GM18868 (cell line): ENCODE measurements around the gene NR2C1.
"Not testable (repeated sequence)": the region's sequence is repeated elsewhere in the genome, so short reads cannot be mapped to it uniquely, and the experiment has no call there.

ENCODE experiments used
- ATAC-seq: cut with Tn5 transposase; IDR thresholded peaks from one replicate; pipeline ENCODE4 v1.9.1; 2021; ENCODE audit warnings: mild to moderate bottlenecking, moderate library complexity; ENCODE audit not compliant: unreplicated experiment

The NR2C1 gene

DNA sequence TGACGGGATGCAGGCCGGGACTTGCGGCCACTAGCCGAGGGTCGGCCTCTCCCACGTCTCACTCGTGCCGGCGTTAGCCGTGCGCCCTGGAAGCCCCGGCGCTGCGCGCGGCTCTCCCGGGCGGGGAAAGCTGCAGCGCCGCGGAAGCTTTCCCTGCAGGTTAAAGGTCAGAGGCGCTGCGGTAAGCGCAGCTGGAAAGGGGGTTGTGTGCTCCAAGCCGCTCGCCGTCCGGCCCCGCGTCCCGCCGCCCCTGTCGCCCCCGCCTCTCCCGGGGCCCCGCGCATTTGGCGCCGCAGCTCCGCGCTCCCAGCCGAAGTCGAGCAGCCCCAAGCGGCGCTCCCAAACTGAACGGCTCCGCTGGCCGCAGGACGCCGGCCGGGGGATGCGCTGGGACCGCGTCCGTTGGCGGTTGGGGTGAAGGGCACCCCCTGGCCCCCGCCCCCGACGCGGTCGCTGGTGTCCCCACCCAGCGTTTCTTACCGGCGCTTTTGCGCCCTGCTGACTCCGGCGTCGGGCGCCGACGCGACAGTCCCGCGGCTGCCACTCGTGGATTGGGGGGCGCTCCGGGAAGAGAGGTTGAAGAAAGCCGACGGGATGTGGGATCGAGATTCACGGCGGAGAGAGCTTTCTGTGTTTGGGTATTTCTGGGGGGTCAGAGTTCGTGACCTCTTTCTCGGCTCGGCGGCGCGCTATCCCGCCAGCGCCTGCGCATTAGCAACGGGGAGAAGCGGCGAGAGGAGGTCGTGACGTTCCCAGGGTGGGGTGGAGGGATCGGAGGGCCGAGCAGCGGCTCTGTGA lies at the start of gene NR2C1:
NR2C1 (minus strand) TSS at position 719 of the 798 bp plus-strand sequence. CDS start 6,234 bp downstream, outside the sequence.
- ATAC-seq = peak; percentile 92

DNA sequence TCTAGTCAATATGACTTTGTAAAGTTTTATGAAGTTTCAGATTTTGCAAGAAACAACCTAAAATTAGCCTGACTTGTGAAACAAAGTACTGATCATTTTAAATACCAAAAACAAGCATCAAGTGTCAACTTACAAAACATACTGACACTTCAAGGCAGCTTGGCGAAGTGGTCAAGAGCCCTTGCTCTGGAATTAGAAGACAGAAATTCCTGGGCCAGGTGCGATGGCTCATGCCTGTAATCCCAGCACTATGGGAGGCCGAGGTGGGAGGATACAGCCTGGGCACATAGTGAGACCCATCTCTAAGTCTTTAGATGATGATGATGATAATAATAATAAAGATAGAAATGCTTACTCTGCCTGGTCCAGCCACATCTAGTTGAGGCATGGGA lies 45.4 kb upstream of the NR2C1 start:
- no peak for ATAC-seq

DNA sequence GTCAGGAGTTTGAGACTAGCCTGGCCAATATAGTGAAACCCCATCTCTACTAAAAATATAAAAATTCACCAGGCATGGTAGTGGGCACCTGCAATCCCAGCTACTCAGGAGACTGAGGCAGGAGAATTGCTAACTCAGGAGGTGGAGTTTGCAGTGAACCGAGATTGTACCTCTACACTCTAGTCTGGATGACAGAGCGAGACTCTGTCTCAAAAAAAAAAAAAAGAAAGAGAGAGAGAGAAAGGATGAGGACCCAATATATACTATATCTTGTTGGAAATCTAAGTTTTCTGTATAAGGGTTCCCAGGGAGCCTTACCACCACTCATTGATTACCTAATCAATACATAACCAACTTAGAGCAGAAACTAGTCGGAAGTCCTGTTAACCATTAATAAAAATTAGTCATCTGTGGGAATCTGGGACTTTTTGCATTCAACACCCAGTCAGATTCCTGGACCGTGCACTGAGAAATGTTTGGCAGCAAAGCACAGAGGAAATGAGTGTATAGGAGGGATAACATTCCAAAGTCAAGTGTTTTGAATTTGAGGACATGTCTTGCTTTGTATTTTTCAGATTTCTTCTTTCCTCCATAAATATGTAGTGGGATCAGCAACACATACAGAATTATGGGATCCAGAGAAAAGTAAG lies 44.8 kb upstream of the NR2C1 start:
- ATAC-seq = no peak

DNA sequence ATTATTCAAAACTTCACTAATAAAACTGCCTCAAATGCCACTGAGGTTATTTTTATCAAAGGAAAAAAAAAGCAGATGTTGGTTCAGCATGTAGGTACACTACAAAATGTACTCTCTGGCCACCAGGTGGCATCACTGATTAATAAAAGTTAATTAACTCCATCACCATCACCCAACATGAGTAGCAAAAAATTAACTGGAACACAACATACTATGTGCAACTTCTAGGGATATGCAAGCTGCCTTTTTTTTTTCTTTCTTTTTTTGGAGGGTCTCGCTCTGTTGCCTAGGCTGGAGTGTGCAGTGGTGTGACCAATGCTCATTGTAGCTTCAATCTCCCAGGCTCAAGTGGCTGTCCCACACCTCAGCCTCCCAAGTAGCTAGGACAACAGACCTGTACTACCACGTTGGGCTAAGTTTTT lies 43.8 kb upstream of the NR2C1 start:
- peak; percentile 84 for ATAC-seq

DNA sequence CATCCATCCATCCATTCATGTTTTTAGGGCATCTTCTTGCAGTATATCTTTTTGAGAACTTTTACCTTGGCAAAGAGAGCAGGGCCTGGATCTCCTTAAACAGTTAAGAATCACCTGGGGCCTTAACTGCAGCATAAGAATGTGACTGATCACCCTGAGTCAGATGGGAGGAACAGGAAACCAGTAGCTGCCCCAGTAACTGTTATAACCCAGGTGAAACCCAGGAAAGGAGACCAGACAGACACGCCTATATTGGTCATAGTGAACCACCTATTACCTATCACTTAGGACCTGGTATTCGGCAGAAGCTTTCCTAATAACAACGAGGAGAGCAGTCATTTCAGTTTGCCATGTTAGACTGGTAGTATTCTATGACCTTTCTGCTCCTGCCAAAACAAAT lies 43.4 kb upstream of the NR2C1 start:
- peak; percentile 82 for ATAC-seq

DNA sequence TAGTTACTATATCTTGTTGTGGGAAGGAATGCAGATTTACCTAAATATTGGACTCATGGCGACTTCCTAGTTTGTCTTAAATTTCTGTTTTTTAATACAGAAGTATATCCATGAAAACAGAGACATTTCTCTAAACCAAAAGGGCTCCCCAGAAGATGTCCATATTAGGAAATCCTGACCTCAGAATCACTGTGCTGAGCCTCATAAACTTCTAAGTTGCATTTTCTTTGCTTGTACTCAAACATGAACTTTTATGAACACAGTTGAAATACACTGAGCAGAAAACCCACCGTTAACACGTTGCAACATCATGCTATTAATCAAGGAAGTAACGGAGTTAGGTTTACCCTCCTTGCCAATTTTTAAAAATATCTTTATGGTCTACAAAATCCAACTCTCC lies 42.9 kb upstream of the NR2C1 start:
- no peak for ATAC-seq

DNA sequence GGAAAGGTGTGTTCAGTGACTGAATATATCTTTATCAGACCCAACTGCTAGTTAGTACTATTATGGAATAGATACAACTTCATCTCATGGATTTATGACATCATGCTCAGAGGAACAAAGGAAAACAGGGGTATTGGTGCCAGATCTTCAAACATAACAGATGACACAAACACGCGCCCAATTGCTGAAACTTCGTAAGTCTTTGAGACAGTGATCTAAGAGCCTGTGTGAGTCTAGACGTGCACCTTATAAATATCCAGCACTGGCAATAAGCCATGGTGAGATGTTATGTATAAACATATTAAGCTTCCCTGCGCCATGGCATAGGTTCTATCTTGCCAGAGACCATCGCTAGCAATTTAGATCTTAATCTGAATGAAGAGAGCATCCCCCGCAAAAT lies 42.2 kb upstream of the NR2C1 start:
- ATAC-seq = no peak

DNA sequence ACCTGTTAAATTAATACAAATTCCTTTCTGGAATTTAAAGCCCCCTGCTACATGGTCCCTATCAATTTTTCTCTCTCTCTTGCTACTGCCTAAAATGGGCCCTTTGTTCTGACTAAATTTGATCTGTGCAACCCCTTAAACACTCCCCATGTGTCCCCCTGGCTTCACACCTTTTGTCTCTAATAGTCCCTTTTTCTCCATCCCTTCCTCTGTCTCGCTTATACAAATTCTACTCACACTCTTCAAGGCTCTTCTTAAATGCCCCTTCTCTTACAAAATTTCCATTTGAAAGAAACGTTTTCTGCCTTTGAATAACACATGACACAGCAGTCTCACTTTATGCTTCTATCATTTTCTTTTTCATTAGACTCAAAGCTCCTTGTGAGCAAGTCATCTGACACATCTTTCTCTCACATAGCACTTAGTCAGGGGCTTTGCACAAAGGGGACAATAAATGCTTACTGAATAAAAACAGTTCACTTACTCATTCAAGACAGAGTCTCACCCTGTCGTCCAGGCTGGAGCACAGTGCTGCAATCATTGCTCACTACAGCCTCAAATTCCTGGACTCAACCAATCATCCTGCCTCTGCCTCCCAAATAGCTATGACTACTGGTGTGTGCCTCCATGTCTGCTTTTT lies 41.5 kb upstream of the NR2C1 start:
- no peak for ATAC-seq

DNA sequence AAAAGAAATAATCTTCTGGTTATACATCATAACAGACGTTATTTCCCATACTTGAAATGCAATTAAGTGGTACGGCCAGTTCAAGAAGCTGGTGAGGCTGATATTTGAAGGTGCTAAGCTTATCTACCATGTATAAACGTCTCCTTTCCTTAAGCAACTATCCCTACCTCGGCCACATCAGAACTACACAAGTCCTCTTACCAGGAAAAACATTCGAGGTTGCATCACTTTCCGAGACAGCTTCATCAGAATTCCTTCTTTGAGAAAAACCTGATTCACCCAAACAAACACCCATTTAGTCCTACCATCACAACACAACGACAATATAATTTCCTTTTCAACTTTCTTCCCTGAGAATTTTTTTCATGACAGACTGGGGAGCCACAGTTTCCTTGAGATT lies 33.9 kb upstream of the NR2C1 start:
- no peak for ATAC-seq

DNA sequence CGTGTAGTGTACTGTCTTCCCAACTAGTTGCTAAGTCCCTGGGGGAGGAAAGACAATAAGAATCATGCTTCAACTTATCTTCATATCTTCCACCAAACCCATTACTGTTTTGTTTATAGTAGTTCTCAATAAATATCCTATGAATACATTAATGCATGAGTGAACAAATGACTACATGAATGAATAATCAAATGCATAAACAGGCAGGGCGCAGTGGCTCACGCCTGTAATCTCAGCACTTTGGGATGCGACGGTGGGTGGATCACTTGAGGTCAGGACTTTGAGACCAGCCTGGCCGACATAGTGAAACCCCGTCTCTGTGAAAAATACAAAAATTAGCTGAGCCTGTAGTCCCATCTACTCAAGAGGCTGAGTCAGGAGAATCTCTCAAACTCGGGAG lies 32.1 kb upstream of the NR2C1 start:
- no peak for ATAC-seq

DNA sequence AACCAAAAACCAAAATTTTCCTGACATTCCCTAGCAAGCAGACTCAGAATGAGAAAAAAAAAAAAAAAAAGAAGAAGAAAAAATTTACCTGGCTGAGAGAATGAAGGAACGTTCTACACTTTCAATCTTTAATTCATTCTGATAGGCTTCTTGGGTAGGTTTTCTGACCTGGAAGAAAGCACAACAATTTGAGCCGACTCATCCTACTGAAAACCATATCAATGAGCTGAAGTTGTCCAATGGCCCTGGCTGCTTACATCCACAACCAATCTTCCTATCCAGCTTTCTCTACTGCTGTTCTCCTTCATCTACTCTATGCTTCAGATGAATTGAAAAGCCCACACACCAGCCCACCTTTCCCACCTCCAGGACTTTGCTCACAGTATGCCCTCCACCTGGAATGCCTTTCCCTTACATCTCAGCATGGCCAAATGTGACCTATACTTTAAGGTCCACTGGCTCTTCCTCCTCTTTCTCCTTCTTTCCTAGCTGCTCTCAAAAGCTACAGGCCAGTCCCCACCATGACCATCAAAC lies 31.6 kb upstream of the NR2C1 start:
- no peak for ATAC-seq

DNA sequence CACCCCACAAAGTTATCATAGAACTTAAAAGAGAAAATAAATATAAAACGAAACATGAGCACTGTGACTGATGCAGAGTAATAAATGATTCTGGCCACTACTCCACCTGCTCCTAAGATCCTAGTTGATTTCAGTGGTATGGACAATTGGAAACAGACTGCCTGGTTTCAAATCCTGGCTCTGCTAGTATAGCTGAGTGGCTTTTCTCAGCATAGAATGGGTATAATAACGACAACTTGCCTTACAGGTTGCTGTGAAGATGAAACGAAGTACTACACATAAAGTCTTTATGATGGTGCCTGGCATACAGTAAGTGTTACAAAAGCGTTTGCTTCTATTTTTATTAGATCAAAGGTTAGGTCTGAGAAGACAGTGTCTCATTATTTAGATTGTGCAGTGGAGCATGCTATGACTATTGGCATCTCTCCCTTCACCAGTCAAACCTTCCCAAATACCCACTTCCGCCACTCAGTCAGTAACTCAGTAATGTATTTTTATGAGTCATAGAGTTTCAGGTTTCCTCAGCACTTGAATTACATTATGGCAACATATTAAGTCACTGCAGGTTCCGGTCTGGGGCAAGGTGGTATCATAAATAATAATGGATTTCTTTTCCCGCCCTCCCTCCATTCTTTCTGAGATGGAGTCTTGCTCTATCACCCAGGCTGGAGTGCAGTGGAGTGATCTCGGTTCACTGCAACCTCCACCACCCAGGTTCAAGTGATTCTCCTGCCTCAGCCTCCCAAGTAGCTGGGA lies 29.7 kb upstream of the NR2C1 start:
- ATAC-seq = peak; percentile 98

DNA sequence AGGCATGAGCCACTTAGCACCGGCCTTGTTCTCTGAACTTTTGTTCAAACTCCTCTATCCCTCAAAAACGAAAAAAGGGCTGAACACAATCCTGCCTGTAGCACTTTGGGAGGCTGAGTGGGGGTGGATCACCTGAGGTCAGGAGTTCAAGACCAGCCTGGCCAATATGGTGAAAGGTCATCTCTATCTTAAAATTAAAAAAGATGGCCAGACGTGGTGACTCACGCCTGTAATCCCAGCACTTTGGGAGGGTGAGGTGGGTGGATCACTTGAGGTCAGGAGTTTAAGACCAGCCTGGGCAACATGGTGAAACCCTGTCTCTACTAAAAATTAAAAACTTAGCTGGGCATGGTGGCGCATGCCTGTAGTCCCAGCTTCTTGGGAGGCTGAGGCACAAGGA lies 28.5 kb upstream of the NR2C1 start:
- ATAC-seq = not testable (repeated sequence)

DNA sequence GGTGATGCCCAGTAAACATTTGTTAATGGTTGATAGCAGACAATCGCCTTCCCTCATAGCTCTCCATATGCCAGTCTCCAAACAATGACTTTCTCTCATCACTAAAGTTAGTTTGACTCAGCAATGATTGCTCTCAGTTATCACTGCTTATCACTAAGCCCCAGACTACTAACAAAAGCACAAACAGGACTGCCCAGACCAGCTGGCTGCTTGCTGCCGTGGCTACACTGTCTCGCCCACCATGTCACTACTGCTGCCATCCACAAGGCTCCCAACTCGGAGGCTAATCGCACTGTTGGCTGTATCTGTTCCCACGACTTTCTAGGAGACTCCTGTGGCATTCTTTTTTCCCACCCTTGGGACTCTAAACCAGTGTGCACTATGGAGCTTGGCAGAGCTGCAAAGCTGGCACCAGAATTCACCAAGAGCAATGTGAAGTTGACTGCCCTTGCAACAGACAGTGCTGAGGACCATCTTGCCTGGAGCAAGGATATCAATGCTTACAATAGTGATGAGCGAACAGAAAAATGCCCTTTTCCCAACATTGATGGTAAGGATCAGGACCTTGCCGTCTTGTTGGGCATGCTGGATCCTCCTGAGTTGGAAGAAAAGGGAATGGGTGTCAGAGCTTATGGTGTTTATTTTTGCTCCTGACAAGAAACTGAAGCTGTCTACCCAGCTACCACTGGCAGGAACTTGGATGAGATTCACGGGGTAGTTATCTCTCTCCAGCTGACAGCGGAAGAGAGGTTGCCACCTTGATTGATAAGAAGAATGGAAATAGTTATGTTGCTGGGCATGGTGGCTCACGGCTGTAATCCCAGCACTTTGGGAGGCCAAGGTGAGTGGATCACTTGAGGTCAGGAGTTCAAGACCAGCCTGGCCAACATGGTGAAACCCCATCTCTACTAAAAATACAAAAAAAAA lies 27.1 kb upstream of the NR2C1 start:
- ATAC-seq = no peak

DNA sequence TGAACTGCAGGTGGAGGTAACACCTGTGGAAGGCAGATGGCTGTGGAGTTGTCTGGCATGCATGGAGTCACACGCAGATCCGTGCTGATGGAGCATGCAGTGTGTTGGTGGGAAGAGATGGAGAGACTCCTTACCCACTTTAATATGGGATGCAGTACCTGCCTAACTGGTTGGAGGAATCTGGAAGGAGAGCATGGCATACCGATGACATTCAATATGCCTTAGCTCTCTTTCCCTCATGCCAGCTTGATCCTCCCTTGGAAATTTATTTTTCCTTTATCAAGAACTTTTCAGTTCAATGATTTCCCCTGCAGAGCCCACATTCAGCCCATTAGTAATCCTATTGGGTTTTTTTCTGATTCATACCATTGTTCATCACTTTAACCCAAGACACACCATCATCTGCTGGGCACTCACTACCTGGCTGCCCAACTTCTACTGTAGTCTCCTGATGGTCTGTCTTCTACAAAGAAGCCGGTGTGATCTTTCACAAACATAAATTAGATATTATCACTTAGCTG lies 25.9 kb upstream of the NR2C1 start:
- no peak for ATAC-seq

DNA sequence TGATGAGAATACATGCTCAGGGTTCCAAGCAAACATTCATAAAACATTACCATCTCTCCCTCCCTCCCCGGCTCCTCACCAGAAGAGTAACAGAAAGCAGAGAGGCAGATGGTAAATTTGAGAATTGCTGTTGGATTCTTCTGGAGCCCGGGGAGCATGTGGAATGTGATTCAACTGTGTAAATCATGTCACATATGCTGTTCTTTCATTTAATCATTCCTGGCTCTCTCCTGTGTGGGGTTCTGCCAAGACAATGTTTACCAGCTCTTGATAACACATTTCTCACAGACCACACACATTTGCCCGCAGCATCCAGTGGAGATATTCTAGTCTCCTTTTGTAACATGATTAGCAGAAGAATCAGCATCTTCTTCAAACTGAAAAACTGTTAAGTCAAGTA lies 23.4 kb upstream of the NR2C1 start:
- ATAC-seq = no peak

DNA sequence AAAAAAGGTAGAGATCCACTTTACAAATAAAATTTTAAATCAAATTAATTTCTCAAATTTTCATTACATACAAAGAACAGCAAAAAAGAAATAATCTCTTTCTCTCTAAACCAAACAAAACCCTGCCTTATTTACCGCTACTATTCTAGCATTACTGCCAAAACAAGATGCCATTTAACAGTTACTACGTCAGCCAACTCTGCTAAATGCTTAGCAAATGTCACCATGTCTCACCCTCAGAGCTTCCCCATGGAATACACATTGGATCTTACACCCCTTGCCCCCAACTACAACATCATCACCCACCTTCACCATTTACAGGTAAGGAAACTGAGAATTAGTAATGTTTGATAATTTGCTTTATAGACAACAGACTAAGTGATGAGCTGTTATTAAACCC lies 23.0 kb upstream of the NR2C1 start:
- ATAC-seq = no peak

DNA sequence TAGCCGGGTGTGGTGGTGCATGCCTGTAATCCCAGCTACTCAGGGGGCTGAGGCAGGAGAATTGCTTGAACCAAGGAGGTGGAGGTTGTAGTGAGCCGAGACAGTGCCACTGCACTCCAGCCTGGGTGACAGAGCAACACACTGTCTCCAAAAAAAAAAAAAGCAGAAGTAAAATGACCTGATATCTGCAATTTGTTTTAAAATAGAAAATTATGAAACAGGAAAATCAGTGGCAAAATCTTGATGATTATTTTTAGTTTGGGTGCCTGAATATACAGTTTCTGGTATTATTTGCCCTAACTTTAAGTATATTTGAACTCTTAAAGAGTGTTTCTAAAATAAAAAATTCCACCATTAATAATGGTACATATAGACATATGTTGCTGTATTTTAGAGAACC lies 22.4 kb upstream of the NR2C1 start:
- not testable (repeated sequence) for ATAC-seq

DNA sequence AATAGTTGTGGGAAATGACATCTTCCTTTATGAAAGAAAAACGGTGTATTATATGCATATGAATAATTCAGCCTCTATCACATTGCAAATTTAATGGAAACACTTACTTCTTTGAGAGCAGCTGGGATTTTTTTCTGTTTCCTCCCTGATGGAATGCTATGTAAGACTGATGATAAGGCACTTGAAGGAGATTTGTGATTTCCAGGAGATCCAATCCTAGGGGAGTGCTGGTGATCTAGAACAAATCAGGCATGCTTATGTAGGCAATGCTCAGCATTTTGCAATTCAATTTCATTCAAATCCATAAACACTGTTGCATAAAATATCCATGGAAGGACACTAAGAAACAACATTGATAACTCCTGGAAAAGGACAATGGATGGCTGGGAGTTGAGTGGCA lies 16.0 kb upstream of the NR2C1 start:
- no peak for ATAC-seq

DNA sequence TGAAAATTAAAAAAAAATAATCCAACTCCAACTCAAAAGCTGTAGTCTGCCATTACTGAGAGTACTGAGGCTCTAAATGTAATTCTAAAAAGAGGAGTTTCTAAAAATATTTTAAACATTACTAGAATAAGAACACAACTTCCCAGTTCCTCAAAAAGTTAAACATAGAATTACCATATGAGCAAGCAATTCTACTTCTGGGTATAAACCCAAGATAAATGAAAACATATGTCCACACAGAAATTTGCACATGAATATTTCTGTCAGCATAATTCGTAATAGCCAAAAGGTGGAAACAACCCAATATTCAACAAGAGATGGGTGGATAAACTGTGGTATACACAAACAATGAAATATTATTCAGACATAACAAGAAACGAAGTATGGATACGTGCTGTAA lies 15.0 kb upstream of the NR2C1 start:
- ATAC-seq = peak; percentile 77
